ENCODE data around the gene SNUPN.

DNA sequence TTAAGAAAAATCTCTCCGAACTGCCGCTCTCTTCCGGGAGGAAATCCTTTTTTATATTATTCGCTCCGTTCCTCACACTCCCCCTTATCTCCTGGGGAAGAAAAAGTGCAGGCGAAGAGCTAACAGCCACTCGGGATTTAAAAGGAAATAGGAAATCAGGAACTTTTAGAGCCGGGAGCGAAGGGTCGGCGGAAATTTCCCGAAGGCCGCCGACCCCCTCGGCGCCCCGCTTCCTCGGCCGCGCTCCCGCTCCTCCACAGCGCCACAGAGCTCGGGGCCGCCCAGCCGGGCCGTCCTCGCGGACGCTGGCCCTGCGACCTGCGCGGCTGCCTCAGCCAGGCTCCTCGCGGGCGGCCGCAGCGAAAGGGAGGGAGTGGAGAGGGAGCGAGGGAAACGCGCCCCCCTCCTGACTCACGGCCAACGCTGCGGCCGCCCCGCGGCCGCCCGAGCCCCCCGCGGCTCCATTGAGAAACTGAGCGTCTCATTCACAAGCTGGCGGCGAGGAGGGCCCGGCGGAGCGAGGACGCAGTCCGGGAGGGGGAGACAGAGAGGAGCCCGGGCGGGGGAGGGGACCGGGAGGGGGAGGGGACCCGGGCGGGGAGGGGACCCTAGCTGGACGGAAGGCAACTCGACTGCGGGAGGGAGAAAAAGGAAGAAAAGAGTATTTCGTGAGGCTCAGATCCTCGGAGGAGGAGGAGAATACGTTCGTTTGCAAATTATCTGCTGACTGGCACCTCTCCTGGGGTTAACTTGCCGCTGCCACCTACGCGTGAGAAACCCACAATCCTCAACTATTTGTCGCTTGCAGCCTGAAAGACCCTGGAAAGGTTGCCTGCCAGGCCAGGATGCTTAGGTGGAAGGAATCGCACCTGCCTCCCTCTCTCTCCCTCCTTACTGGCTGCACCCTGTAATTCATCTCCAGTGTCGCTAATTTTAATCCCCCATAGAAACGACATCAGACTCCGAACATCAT lies 46.3 kb downstream of the SNUPN start, which contains the start of gene PTPN9:
- no peak for TF ChIP-seq RXRA (IDR thresholded peaks at IDR 0.05; ENCODE audit: insufficient read depth, low read depth, low read length)
- peak in 1 of 2 experiments; percentile 23; a peak in 1 of 4 replicates for TF ChIP-seq RAD21 (IDR thresholded peaks at IDR 0.05 in 1 of 2, conservative IDR thresholded peaks at IDR 0.05 in 1 of 2; ENCODE audit: low read depth in 2 of 2, low read length in 2 of 2)
- TF ChIP-seq, protein P1, sequence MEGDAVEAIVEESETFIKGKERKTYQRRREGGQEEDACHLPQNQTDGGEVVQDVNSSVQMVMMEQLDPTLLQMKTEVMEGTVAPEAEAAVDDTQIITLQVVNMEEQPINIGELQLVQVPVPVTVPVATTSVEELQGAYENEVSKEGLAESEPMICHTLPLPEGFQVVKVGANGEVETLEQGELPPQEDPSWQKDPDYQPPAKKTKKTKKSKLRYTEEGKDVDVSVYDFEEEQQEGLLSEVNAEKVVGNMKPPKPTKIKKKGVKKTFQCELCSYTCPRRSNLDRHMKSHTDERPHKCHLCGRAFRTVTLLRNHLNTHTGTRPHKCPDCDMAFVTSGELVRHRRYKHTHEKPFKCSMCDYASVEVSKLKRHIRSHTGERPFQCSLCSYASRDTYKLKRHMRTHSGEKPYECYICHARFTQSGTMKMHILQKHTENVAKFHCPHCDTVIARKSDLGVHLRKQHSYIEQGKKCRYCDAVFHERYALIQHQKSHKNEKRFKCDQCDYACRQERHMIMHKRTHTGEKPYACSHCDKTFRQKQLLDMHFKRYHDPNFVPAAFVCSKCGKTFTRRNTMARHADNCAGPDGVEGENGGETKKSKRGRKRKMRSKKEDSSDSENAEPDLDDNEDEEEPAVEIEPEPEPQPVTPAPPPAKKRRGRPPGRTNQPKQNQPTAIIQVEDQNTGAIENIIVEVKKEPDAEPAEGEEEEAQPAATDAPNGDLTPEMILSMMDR (IDR thresholded peaks at IDR 0.05; ENCODE audit: control extremely low read depth in 1 of 3, insufficient read depth in 1 of 3, low read depth in 1 of 3, low read length in 3 of 3): peak in 2 of 3 experiments; percentile 40 to 47; a peak in 3 of 4 replicates
- TF ChIP-seq, protein P2, sequence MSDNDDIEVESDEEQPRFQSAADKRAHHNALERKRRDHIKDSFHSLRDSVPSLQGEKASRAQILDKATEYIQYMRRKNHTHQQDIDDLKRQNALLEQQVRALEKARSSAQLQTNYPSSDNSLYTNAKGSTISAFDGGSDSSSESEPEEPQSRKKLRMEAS (IDR thresholded peaks at IDR 0.05): no peak
- TF ChIP-seq EZH2 (IDR thresholded peaks at IDR 0.05; ENCODE audit: low read depth, low read length, severe bottlenecking): no peak
- TF ChIP-seq TAF1 (IDR thresholded peaks at IDR 0.05; ENCODE audit: low read depth, low read length): 0 out of 2 replicates have a peak, but pooled peaks have one; percentile 42
- no peak; the same call in 1 of the 2 replicates for TF ChIP-seq POLR2AphosphoS5 (IDR thresholded peaks at IDR 0.05; ENCODE audit: low read depth, low read length)

All from H1 (cell line).